GM23248 (cell line): Measurements from ENCODE around the gene PSMD14.

Experiments
- EZH2 ChIP-seq: fragments of 200-600 bp; sonication (generic); IDR thresholded peaks from 2 replicates; pipeline ENCODE4 v1.6.1; 2018; ENCODE audit warnings: antibody characterized with exemption, mild to moderate bottlenecking; ENCODE audit not compliant: insufficient read depth, poor library complexity, severe bottlenecking
- EZH2phosphoT487 ChIP-seq: fragments of 200-600 bp; sonication (generic); IDR thresholded peaks from 2 replicates; pipeline ENCODE4 v1.6.1; 2018; ENCODE audit warnings: antibody characterized with exemption, moderate library complexity, mild to moderate bottlenecking, low read depth; ENCODE audit not compliant: insufficient read depth

DNA sequence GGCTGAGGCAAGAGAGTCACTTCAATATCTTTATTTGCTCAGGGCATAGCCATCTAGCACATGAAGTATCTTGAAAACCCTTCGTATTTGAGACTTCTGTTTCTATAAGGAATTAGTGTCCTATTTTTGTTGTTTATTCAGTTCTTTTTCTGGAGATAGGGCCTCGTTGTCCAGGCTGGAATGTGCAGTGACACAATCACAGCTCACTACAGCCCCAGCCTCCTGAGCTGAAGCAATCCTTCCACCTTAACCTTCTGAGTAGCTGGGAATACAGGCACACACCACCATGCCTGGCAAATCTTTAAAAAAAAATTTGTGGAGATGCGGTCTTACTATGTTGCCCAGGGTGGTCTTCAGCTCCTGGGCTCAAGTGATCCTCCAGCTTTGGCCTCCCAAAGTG is 50.6 kb downstream of the PSMD14 start:
- no peak for TF ChIP-seq EZH2
- no peak for TF ChIP-seq EZH2phosphoT487
